ENCODE data around the gene BBIP1. TPM values are rescaled to one million over a fixed set of nuclear protein-coding genes. Genes with fewer than 3 reads are reported as not detected.
A peak's percentile ranks its signal among the peaks of the same experiment; 100 is the strongest.
"Not testable (repeated sequence)": the region's sequence is repeated elsewhere in the genome, so short reads cannot be mapped to it uniquely, and the experiment has no call there.

BBIP1 gene
- total RNA-seq, 2 donors from 2014 or later = 17.7 to 19.1 TPM

DNA sequence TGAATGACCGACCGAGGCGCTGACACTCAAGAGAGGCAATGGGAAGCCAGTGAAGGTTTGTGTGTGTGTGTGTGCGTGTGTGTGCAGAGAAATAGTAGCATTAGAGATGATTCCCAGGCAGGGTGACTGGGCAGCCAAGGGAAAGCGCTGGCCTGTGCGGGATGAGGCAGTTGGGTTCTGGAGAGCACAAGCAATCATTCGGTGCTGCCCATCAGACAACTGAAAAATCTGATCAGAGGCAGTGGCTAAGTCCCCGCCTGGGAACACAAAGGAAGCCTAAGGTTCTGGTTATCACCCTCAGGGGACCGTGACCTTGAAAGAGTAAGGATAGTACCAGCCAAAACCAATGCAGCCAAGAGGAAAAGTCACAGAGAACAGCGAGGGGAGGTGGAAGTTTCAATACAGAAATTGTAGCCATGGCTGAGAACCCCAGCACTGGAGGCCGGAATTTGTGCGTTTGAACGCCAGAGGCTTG is 48.1 kb downstream of the BBIP1 start:
- intact Hi-C loops (cut with DNase I) = no loop called here
- Histone ChIP-seq H3K9me3 (no peaks in the 10 kb centered on the region), H3K36me3 (no peaks in the 10 kb centered on the region), H3K4me1 (no peaks in the 10 kb centered on the region), H3K9ac (ENCODE audit: low read depth in 2 of 2, low read length in 2 of 2) (peak overlapping the region; percentile 44 to 96), H3K27me3 (no peaks in the 10 kb centered on the region), H3K27ac (peak overlapping the region; percentile 99), H3K4me3 (peak overlapping the region; percentile 93)
- no peak for DNase-seq
- TF ChIP-seq, protein P1, sequence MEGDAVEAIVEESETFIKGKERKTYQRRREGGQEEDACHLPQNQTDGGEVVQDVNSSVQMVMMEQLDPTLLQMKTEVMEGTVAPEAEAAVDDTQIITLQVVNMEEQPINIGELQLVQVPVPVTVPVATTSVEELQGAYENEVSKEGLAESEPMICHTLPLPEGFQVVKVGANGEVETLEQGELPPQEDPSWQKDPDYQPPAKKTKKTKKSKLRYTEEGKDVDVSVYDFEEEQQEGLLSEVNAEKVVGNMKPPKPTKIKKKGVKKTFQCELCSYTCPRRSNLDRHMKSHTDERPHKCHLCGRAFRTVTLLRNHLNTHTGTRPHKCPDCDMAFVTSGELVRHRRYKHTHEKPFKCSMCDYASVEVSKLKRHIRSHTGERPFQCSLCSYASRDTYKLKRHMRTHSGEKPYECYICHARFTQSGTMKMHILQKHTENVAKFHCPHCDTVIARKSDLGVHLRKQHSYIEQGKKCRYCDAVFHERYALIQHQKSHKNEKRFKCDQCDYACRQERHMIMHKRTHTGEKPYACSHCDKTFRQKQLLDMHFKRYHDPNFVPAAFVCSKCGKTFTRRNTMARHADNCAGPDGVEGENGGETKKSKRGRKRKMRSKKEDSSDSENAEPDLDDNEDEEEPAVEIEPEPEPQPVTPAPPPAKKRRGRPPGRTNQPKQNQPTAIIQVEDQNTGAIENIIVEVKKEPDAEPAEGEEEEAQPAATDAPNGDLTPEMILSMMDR (IDR thresholded peaks at IDR 0.05) = no peak

DNA sequence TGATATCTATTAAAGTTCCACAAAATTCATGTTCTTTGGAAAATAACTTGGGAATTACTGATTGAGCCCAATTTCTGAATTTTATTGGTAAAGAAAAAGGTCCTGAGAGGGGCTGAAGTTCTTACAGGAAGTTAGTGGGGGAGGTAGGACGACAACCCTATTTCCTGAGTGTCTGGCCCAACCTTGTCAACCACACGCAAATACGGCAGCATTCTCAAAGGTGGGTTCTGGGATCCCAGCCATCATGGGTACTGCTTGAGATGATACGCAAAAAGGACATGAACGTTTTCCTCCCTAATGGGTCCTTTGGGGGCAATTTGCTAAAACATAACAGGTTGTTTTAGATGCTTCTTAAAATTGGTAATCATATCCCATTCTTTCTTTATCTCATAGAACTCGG is 50.0 kb downstream of the BBIP1 start:
- DNase-seq = no peak
- Histone ChIP-seq H3K36me3 (no peaks in the 10 kb centered on the region), H3K27ac (peak overlapping the region; percentile 57), H3K4me3 (no peak overlapping the region), H3K4me1 (peaks cover 3% of the 10 kb centered on the region), H3K9me3 (no peaks in the 10 kb centered on the region), H3K27me3 (no peaks in the 10 kb centered on the region), H3K9ac (ENCODE audit: low read depth in 2 of 2, low read length in 2 of 2) (no peak overlapping the region)
- intact Hi-C loops (cut with DNase I) = no loop called here
- TF ChIP-seq, protein P1 (IDR thresholded peaks at IDR 0.05) = no peak

DNA sequence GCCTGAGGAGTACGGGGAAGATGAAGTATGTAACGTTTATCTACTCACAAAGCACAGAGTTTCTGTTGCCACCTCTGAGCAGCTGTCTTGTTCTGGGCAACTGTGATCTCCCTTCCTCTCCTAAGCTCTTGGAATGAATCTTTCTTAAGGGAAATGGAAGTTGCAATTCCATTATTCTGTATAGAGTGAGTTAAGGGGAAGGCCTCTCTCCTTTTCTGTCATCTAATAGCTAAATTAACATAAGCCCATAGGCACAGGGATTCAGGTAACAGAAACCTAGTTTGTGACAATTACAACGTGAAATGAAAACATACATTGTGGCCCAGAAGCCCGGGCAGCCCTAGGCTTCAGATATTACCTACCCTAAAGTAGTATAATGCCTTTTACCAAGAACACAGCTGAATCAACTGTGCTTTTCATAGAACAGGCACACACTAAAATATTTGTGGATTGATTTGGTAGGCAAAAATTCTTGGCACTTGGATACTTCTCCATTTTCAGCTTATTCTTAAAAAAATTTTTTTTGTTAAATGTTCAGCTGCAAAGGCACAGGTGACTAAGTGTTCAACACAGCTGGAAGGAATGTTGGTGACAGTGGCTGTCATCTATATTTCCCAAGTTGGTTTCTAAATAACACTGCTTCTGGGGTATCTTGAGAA is 51.0 kb downstream of the BBIP1 start:
- DNase-seq = no peak
- Histone ChIP-seq H3K36me3 (no peaks in the 10 kb centered on the region), H3K4me3 (no peak overlapping the region), H3K9ac (ENCODE audit: low read depth in 2 of 2, low read length in 2 of 2) (peak overlapping the region in 1 of 2 donors; percentile 69), H3K4me1 (peaks cover 3% of the 10 kb centered on the region), H3K27ac (peak overlapping the region; percentile 57), H3K27me3 (no peaks in the 10 kb centered on the region), H3K9me3 (no peaks in the 10 kb centered on the region)
- TF ChIP-seq, protein P1 (IDR thresholded peaks at IDR 0.05) = no peak
- intact Hi-C loops (cut with DNase I) = no loop called here

DNA sequence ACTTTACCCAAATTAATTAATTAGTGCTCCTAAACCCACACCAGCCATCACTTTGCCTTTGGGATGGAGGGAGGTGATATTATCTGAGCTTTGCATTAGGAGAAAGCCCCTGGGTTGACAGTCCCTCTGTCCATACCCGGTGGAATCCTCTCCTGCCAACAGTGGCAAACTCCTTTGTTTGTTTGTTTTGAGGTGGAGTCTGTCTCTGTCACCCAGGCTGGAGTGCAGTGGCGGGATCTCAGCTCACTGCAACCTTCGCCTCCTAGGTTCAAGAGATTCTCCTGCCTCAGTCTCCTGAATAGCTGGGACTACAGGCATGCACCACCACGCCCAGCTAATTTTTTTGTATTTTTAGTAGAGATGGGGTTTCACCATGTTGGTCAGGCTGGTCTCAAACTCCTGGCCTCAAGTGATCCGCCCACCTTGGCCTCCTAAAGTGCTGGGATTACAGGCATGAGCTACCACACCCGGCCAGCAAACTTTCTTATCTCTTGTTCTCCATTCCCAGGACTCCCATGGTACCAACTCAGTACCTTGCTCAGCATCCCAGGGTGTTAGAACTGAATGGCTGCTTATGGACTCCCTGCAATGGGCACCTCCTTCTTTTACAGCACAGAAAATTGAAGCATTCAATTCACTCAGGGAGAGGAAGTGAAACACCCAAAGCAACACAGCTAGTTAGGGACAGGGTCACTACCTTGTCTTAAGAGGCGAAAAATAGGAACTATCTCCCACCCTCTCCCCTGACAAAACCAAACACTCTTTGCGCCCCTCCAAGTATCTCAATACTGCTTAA is 51.8 kb downstream of the BBIP1 start:
- H3K27ac ChIP-seq = peak overlapping the region; percentile 57
- DNase-seq; H3K27me3 ChIP-seq; H3K36me3 ChIP-seq; H3K4me1 ChIP-seq; intact Hi-C loops (cut with DNase I); H3K9me3 ChIP-seq; H3K4me3 ChIP-seq: not testable (repeated sequence)
- peak overlapping the region in 1 of 2 donors; percentile 69 for H3K9ac ChIP-seq (ENCODE audit: low read depth in 2 of 2, low read length in 2 of 2)

DNA sequence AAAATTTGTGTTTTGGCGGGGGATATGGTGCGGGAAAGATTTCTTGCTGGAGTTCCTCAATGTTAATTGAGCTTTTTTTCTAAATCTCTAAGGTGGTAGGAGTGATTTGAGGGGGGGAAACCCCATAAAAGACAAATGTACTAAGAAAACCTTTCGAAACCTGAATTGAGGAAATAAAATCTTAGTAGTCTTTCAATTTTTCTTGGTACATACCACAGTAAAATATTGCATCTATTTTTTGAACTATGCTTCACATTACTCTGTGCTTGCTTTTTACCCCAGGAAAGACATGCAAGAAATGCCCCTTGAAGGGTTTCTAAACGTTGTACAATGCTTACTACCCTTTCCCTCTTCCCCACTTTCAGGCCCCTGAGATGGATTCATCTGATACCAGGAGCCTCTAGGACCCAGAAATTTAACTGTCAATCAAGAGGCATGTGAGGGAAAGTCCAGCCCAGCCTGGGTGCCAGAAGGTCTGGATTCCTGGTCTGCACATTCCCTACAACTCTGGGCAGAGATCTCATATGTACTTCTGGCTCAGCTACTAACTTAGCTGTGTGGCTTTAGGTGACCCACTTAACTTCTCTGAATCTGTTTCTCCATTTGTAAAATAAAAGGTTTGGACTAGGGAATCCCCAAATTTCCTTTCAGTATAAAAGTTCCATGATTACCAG is 53.0 kb downstream of the BBIP1 start:
- peak overlapping the region; percentile 90 for H3K27ac ChIP-seq
- intact Hi-C loops (cut with DNase I) = no loop called here

More for the DNA sequence above, 53.0 kb downstream of the BBIP1 start:
- H3K36me3 ChIP-seq = no peaks in the 10 kb centered on the region
- TF ChIP-seq, protein P1 (IDR thresholded peaks at IDR 0.05) = no peak
- DNase-seq = no peak
- H3K27me3 ChIP-seq = no peaks in the 10 kb centered on the region
- peak overlapping the region in 1 of 2 donors; percentile 59 for H3K9ac ChIP-seq (ENCODE audit: low read depth in 2 of 2, low read length in 2 of 2)
- H3K9me3 ChIP-seq = no peaks in the 10 kb centered on the region
- no peak overlapping the region for H3K4me3 ChIP-seq
- H3K4me1 ChIP-seq = peaks cover 7% of the 10 kb centered on the region

Measured in colonic mucosa (tissue), 4 donors.